HPDE6-E6E7 (cell line): ENCODE data around the gene DOC2B.
"Not testable (repeated sequence)": the region's sequence is repeated elsewhere in the genome, so short reads cannot be mapped to it uniquely, and the experiment has no call there.

Experiments
- DNase-seq: peaks from one replicate; pipeline ENCODE4 v3.0.0; 2011; ENCODE audit warnings: missing footprints; ENCODE audit errors: extremely low spot score

Gene DOC2B

GRCh38 chr17:192666-193425 is 11.4 kb upstream of the DOC2B start:
- no peak for DNase-seq

- DNase-seq = no peak
These were observed 8.0 kb upstream of the DOC2B start for GRCh38 chr17:189444-189843.

- no peak for DNase-seq
These were observed 5.7 kb upstream of the DOC2B start for GRCh38 chr17:187130-187529.

GRCh38 chr17:185445-186138 is 4.1 kb upstream of the DOC2B start:
- no peak for DNase-seq

- DNase-seq = no peak
These were observed 1.6 kb upstream of the DOC2B start for GRCh38 chr17:183021-183420.

- DNase-seq = no peak
These were observed 751 bp upstream of the DOC2B start for GRCh38 chr17:182050-182751.

- DNase-seq = no peak
These were observed 837 bp downstream of the DOC2B start for GRCh38 chr17:180381-181244.

- DNase-seq = no peak
These were observed 1.6 kb downstream of the DOC2B start for GRCh38 chr17:179781-180380.

GRCh38 chr17:179066-179432 is 2.4 kb downstream of the DOC2B start:
- DNase-seq = no peak

GRCh38 chr17:178292-179065 is 3.0 kb downstream of the DOC2B start:
- DNase-seq = no peak

GRCh38 chr17:177762-178161 is 3.7 kb downstream of the DOC2B start:
- DNase-seq = no peak

GRCh38 chr17:177155-177554 is 4.3 kb downstream of the DOC2B start:
- no peak for DNase-seq

- DNase-seq = no peak
These were observed 8.1 kb downstream of the DOC2B start for GRCh38 chr17:173166-173911.

GRCh38 chr17:172401-172800 is 9.0 kb downstream of the DOC2B start:
- no peak for DNase-seq

GRCh38 chr17:171871-172270 is 9.6 kb downstream of the DOC2B start:
- no peak for DNase-seq

- no peak for DNase-seq
These were observed 11.2 kb downstream of the DOC2B start for GRCh38 chr17:170130-170670.

- DNase-seq = not testable (repeated sequence)
These were observed 12.8 kb downstream of the DOC2B start for GRCh38 chr17:168614-169013.

GRCh38 chr17:165939-166338 is 15.5 kb downstream of the DOC2B start:
- DNase-seq = no peak
